Endometrial microvascular endothelial cells (primary cell): ENCODE data around the gene SLC3A2. TPM values are rescaled to one million over a fixed set of nuclear protein-coding genes. Genes with fewer than 3 reads are reported as not detected.
"Not testable (repeated sequence)": the region's sequence is repeated elsewhere in the genome, so short reads cannot be mapped to it uniquely, and the experiment has no call there.

Experiments
- in situ Hi-C: cut with HindIII; loops from 2 replicates; pipeline ENCODE4 v1.10.0; 2017; ENCODE audit warnings: low sequenced_read_pairs, low pct_unique_long_range_greater_than_20kb; ENCODE audit errors: inconsistent ontology term
- total RNA-seq: library from RNA; depleted of rRNA; stranded (reverse); fragments of >200 nt; gene quantifications from one replicate; pipeline ENCODE4 v1.2.3, GENCODE V29; 2015; ENCODE audit errors: inconsistent ontology term

The SLC3A2 gene
- 224 TPM for total RNA-seq

GRCh38 chr11:62880803-62881578 is at the start of gene SLC3A2:
TSS of gene SLC3A2 (plus strand) at chr11:62880896. CDS start at chr11:62881024, 128 bp downstream.
- in situ Hi-C loops: no loop called here

- in situ Hi-C loops: no loop called here
Observed at GRCh38 chr11:62830904-62831519, 49.7 kb upstream of the SLC3A2 start.

GRCh38 chr11:62831520-62832335 is 49.0 kb upstream of the SLC3A2 start, which contains the start of gene STX5:
TSS of gene STX5 (minus strand) at chr11:62832051. CDS start at chr11:62831243, 808 bp downstream.
- in situ Hi-C loops: no loop called here

GRCh38 chr11:62832336-62833234 is 48.1 kb upstream of the SLC3A2 start, which contains the start of gene TEX54:
TSS of gene TEX54 (minus strand) at chr11:62832841.
- in situ Hi-C loops: no loop called here

- in situ Hi-C loops: no loop called here
Observed at GRCh38 chr11:62835336-62835735, 45.4 kb upstream of the SLC3A2 start.

- in situ Hi-C loops: no loop called here
Observed at GRCh38 chr11:62839050-62839945, 41.4 kb upstream of the SLC3A2 start, which contains the start of gene WDR74. TSS of gene WDR74 (minus strand) at chr11:62839590. CDS start at chr11:62839570, 20 bp downstream.

GRCh38 chr11:62840721-62841360 is 39.9 kb upstream of the SLC3A2 start:
- in situ Hi-C loops: not testable (repeated sequence)

GRCh38 chr11:62841361-62842170 is 39.1 kb upstream of the SLC3A2 start:
- in situ Hi-C loops: no loop called here

GRCh38 chr11:62842171-62842741 is 38.4 kb upstream of the SLC3A2 start:
- in situ Hi-C loops: no loop called here

GRCh38 chr11:62842891-62843290 is 37.8 kb upstream of the SLC3A2 start:
- in situ Hi-C loops: not testable (repeated sequence)

- in situ Hi-C loops: no loop called here
Observed at GRCh38 chr11:62843466-62843865, 37.2 kb upstream of the SLC3A2 start.

GRCh38 chr11:62844154-62844553 is 36.5 kb upstream of the SLC3A2 start:
- in situ Hi-C loops: no loop called here

- in situ Hi-C loops: no loop called here
Observed at GRCh38 chr11:62846177-62846576, 34.5 kb upstream of the SLC3A2 start.

GRCh38 chr11:62847767-62848314 is 32.9 kb upstream of the SLC3A2 start:
- in situ Hi-C loops: no loop called here

- in situ Hi-C loops: no loop called here
Observed at GRCh38 chr11:62850911-62851806, 29.5 kb upstream of the SLC3A2 start.
